ENCODE measurements around the gene ANGPTL3.

DNA sequence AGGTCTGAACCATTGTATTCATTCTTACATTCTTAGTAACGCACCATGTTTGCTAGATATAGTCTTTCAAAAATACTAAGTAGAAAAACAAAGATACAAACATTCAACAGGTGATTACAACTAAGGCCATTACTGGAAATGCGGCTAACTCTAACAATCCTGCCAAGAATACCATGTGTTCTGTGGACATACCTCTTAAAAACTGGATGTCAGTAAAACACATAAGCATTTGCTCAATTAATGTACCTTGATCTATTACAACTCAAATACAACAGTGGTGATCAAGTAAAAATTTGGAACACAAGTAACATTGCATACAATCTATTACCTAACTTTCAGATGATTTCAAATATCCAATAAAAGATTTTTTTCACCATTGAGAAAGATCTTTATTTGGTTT is 15.4 kb downstream of the ANGPTL3 start:
- TF ChIP-seq, protein P1, sequence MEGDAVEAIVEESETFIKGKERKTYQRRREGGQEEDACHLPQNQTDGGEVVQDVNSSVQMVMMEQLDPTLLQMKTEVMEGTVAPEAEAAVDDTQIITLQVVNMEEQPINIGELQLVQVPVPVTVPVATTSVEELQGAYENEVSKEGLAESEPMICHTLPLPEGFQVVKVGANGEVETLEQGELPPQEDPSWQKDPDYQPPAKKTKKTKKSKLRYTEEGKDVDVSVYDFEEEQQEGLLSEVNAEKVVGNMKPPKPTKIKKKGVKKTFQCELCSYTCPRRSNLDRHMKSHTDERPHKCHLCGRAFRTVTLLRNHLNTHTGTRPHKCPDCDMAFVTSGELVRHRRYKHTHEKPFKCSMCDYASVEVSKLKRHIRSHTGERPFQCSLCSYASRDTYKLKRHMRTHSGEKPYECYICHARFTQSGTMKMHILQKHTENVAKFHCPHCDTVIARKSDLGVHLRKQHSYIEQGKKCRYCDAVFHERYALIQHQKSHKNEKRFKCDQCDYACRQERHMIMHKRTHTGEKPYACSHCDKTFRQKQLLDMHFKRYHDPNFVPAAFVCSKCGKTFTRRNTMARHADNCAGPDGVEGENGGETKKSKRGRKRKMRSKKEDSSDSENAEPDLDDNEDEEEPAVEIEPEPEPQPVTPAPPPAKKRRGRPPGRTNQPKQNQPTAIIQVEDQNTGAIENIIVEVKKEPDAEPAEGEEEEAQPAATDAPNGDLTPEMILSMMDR (conservative IDR thresholded peaks at IDR 0.05; ENCODE audit: low read depth, low read length) = no peak
- TF ChIP-seq POLR2A (IDR thresholded peaks at IDR 0.05; ENCODE audit: low read depth, low read length) = no peak
- TF ChIP-seq SMC3 (IDR thresholded peaks at IDR 0.05; ENCODE audit: low read depth, low read length) = no peak
- TF ChIP-seq, protein P2, sequence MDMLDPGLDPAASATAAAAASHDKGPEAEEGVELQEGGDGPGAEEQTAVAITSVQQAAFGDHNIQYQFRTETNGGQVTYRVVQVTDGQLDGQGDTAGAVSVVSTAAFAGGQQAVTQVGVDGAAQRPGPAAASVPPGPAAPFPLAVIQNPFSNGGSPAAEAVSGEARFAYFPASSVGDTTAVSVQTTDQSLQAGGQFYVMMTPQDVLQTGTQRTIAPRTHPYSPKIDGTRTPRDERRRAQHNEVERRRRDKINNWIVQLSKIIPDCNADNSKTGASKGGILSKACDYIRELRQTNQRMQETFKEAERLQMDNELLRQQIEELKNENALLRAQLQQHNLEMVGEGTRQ (IDR thresholded peaks at IDR 0.05; ENCODE audit: low read depth, low read length) = no peak
- no peak for TF ChIP-seq MAFK (IDR thresholded peaks at IDR 0.05; ENCODE audit: low read depth, low read length)
- no peak for TF ChIP-seq BHLHE40 (IDR thresholded peaks at IDR 0.05; ENCODE audit: low read depth, low read length)
- no peak for TF ChIP-seq CEBPB (IDR thresholded peaks at IDR 0.05; ENCODE audit: low read depth, low read length)
- TF ChIP-seq RAD21 (IDR thresholded peaks at IDR 0.05; ENCODE audit: low read length) = no peak
- no peak for TF ChIP-seq MXI1 (IDR thresholded peaks at IDR 0.05; ENCODE audit: borderline replicate concordance, low read depth, low read length)
